Measurements from ENCODE around the gene ZNF341.

ZNF341 gene

GRCh38 chr20:33709398-33709797 is 22.4 kb upstream of the ZNF341 start:
- TF ChIP-seq CTCF (IDR thresholded peaks at IDR 0.05): no peak
- H3K27ac Mint-ChIP-seq: no peak overlapping the region
- H3K27me3 Mint-ChIP-seq (ENCODE audit: low read depth, poor library complexity): peaks cover 3% of the 10 kb centered on the region
- H3K4me1 Mint-ChIP-seq: no peaks in the 10 kb centered on the region
- H3K9me3 Mint-ChIP-seq: peaks cover 2% of the 10 kb centered on the region
- no peaks in the 10 kb centered on the region for H3K36me3 Mint-ChIP-seq (ENCODE audit: low read depth)
- H3K4me3 Mint-ChIP-seq: no peak overlapping the region
- DNase-seq: no peak

- DNase-seq: no peak
- Mint-ChIP-seq H3K4me3 (no peak overlapping the region), H3K4me1 (no peaks in the 10 kb centered on the region), H3K27ac (no peak overlapping the region), H3K9me3 (no peaks in the 10 kb centered on the region), H3K36me3 (ENCODE audit: low read depth) (no peaks in the 10 kb centered on the region), H3K27me3 (ENCODE audit: low read depth, poor library complexity) (peaks cover 4% of the 10 kb centered on the region)
- no peak for TF ChIP-seq CTCF (IDR thresholded peaks at IDR 0.05)
Observed at GRCh38 chr20:33709905-33710541, 21.8 kb upstream of the ZNF341 start.

- no peak overlapping the region for H3K4me3 Mint-ChIP-seq
- DNase-seq: no peak
- no peaks in the 10 kb centered on the region for H3K36me3 Mint-ChIP-seq (ENCODE audit: low read depth)
- H3K27ac Mint-ChIP-seq: no peak overlapping the region
- H3K4me1 Mint-ChIP-seq: no peaks in the 10 kb centered on the region
- H3K9me3 Mint-ChIP-seq: no peaks in the 10 kb centered on the region
- no peak for TF ChIP-seq CTCF (IDR thresholded peaks at IDR 0.05)
- H3K27me3 Mint-ChIP-seq (ENCODE audit: low read depth, poor library complexity): peaks cover 4% of the 10 kb centered on the region
Observed at GRCh38 chr20:33710681-33711445, 20.9 kb upstream of the ZNF341 start.

- no peak for TF ChIP-seq CTCF (IDR thresholded peaks at IDR 0.05)
- no peaks in the 10 kb centered on the region for H3K4me1 Mint-ChIP-seq
- no peaks in the 10 kb centered on the region for H3K9me3 Mint-ChIP-seq
- DNase-seq: no peak
- peak overlapping the region; percentile 47 for H3K27ac Mint-ChIP-seq
- no peak overlapping the region for H3K4me3 Mint-ChIP-seq
- H3K36me3 Mint-ChIP-seq (ENCODE audit: low read depth): no peaks in the 10 kb centered on the region
- peaks cover 4% of the 10 kb centered on the region for H3K27me3 Mint-ChIP-seq (ENCODE audit: low read depth, poor library complexity)
Observed at GRCh38 chr20:33711446-33711738, 20.4 kb upstream of the ZNF341 start.

GRCh38 chr20:33713865-33714367 is 17.9 kb upstream of the ZNF341 start:
- no peaks in the 10 kb centered on the region for H3K36me3 Mint-ChIP-seq (ENCODE audit: low read depth)
- H3K4me1 Mint-ChIP-seq: no peaks in the 10 kb centered on the region
- no peak for DNase-seq
- no peak overlapping the region for H3K27ac Mint-ChIP-seq
- H3K4me3 Mint-ChIP-seq: no peak overlapping the region
- H3K9me3 Mint-ChIP-seq: no peaks in the 10 kb centered on the region
- TF ChIP-seq CTCF (IDR thresholded peaks at IDR 0.05): no peak
- H3K27me3 Mint-ChIP-seq (ENCODE audit: low read depth, poor library complexity): peaks cover 4% of the 10 kb centered on the region

GRCh38 chr20:33716498-33716897 is 15.3 kb upstream of the ZNF341 start:
- Mint-ChIP-seq H3K27ac (no peak overlapping the region), H3K27me3 (ENCODE audit: low read depth, poor library complexity) (peaks cover 10% of the 10 kb centered on the region), H3K36me3 (ENCODE audit: low read depth) (no peaks in the 10 kb centered on the region), H3K9me3 (peaks cover 10% of the 10 kb centered on the region), H3K4me1 (no peaks in the 10 kb centered on the region), H3K4me3 (no peak overlapping the region)
- no peak for DNase-seq
- TF ChIP-seq CTCF (IDR thresholded peaks at IDR 0.05): no peak

Measured in nephron progenitor cell (in vitro differentiated cells).